Prostate gland (tissue), 2 donors: ENCODE results near the gene DNMT1. TPM values are rescaled to one million over a fixed set of nuclear protein-coding genes. Genes with fewer than 3 reads are reported as not detected.

Source experiments
- DNase-seq: peaks from one replicate; pipeline ENCODE4 v3.0.0-alpha.2; 2019; ENCODE audit warnings: low spot score
- H3K27ac ChIP-seq, 2 donors: fragments of 200-600 bp; sonication (generic); 2 replicates each; pipeline ENCODE4 v1.5.1; 2017 to 2019
- H3K27me3 ChIP-seq: fragments of 200-600 bp; sonication (generic); replicated peaks from 2 replicates; pipeline ENCODE4 v1.5.1; 2019; ENCODE audit not compliant: insufficient read depth
- H3K36me3 ChIP-seq, 2 donors: fragments of 200-600 bp; sonication (generic); 1 replicate in 1 of 2; 2 replicates in 1 of 2; pipeline versions ENCODE4 v1.5.1 to v1.8.1; 2017 to 2019
- H3K4me1 ChIP-seq: fragments of 200-600 bp; sonication (generic); replicated peaks from 2 replicates; pipeline ENCODE4 v1.5.1; 2019
- H3K4me3 ChIP-seq, 2 donors: fragments of 200-600 bp; sonication (generic); 2 replicates each; pipeline ENCODE4 v1.5.1; 2017 to 2019
- H3K9me3 ChIP-seq: fragments of 200-600 bp; sonication (generic); 2 replicates; pipeline ENCODE4 v1.5.1; 2017
- CTCF ChIP-seq, 4 experiments: fragments of 200-600 bp in 2 of 4; fragments of 450-650 bp in 2 of 4; sonication (generic) in 2 of 4; IDR thresholded peaks; 1 replicate in 3 of 4; 2 replicates in 1 of 4; pipeline ENCODE4 v1.5.1; 2016 to 2019; ENCODE audit warnings: antibody characterized with exemption in 4 of 4, mild to moderate bottlenecking in 2 of 4, moderate library complexity in 2 of 4
- POLR2A ChIP-seq: fragments of 450-650 bp; IDR thresholded peaks from one replicate; pipeline ENCODE4 v1.6.1; 2016; ENCODE audit warnings: antibody characterized with exemption, mild to moderate bottlenecking
- POLR2AphosphoS5 ChIP-seq: sonication (generic); formaldehyde crosslinking; IDR thresholded peaks from one replicate; pipeline ENCODE4 v1.6.1; 2017; ENCODE audit warnings: antibody characterized with exemption
- WGBS: methylation state at CpG from one replicate; pipeline ENCODE4 v1.1.5; 2018; 5-methylcytosine and 5-hydroxymethylcytosine counted together
- intact Hi-C: fragments of 100-400 bp; cut with DNase I; formaldehyde crosslinking; loops from one replicate; pipeline ENCODE4 v1.14.2; 2022
- total RNA-seq, 2 donors: library from RNA; depleted of rRNA; stranded (reverse); fragments of >200 nt; gene quantifications; one replicate each; pipeline ENCODE4 v1.1.0, GENCODE V29; 2016

The DNMT1 gene
- total RNA-seq, 2 donors from 2014 or later, result 29.9 to 50.0 TPM

GRCh38 chr19:10095622-10095947 lies 99.2 kb downstream of the DNMT1 start:
- Histone ChIP-seq H3K4me1 (no peaks in the 10 kb centered on the region), H3K9me3 (no peaks in the 10 kb centered on the region), H3K27me3 (no peaks in the 10 kb centered on the region), H3K36me3 (no peaks in the 10 kb centered on the region), H3K27ac (peak overlapping the region; percentile 71 to 75), H3K4me3 (peak overlapping the region in 1 of 2 donors; percentile 45)
- 44% methylated on average over 7 of the region's 7 CpGs for WGBS
- TF ChIP-seq CTCF (IDR thresholded peaks at IDR 0.05) (no peak), POLR2AphosphoS5 (no peak), POLR2A (no peak)
- DNase-seq, result no peak
- intact Hi-C loops, result no loop called here

- H3K36me3 ChIP-seq, result no peaks in the 10 kb centered on the region
- no peak for DNase-seq
- TF ChIP-seq POLR2AphosphoS5 (no peak), CTCF (IDR thresholded peaks at IDR 0.05) (no peak), POLR2A (no peak)
- H3K4me1 ChIP-seq, result no peaks in the 10 kb centered on the region
- no peaks in the 10 kb centered on the region for H3K27me3 ChIP-seq
- 83% methylated on average over 22 of the region's 22 CpGs for WGBS
- intact Hi-C loops, result no loop called here
- no peaks in the 10 kb centered on the region for H3K9me3 ChIP-seq
- no peak overlapping the region for H3K4me3 ChIP-seq
- no peak overlapping the region for H3K27ac ChIP-seq
Measured at GRCh38 chr19:10093295-10094186, 101.2 kb downstream of the DNMT1 start.

- Histone ChIP-seq H3K27ac (no peak overlapping the region), H3K9me3 (no peaks in the 10 kb centered on the region), H3K27me3 (no peaks in the 10 kb centered on the region), H3K36me3 (no peaks in the 10 kb centered on the region), H3K4me3 (no peak overlapping the region), H3K4me1 (no peaks in the 10 kb centered on the region)
- intact Hi-C loops, result no loop called here
- TF ChIP-seq POLR2A (no peak), POLR2AphosphoS5 (no peak), CTCF (IDR thresholded peaks at IDR 0.05) (no peak)
- DNase-seq, result no peak
- WGBS, result 93% methylated on average over 9 of the region's 9 CpGs
Measured at GRCh38 chr19:10092648-10093294, 102.0 kb downstream of the DNMT1 start.

- intact Hi-C loops, result no loop called here
- Histone ChIP-seq H3K9me3 (no peaks in the 10 kb centered on the region), H3K4me1 (no peaks in the 10 kb centered on the region), H3K27ac (no peak overlapping the region), H3K4me3 (no peak overlapping the region), H3K27me3 (no peaks in the 10 kb centered on the region), H3K36me3 (no peaks in the 10 kb centered on the region)
- no peak for DNase-seq
- WGBS, result 86% methylated on average over 13 of the region's 13 CpGs
- TF ChIP-seq POLR2A (no peak), CTCF (IDR thresholded peaks at IDR 0.05) (no peak), POLR2AphosphoS5 (no peak)
Measured at GRCh38 chr19:10091895-10092641, 102.7 kb downstream of the DNMT1 start.
